Ishikawa (cell line): ENCODE data around the gene PTPRM.

Source experiments
- CEBPB ChIP-seq: IDR thresholded peaks from 2 replicates; pipeline ENCODE4 v1.6.1; 2012
- FOXM1 ChIP-seq: IDR thresholded peaks from 2 replicates; pipeline ENCODE4 v1.6.1; 2012; ENCODE audit warnings: low read depth, borderline replicate concordance
- TAF1 ChIP-seq: IDR thresholded peaks from 2 replicates; pipeline ENCODE4 v1.6.1; 2012; ENCODE audit warnings: low read depth, mild to moderate bottlenecking
- TCF12 ChIP-seq: IDR thresholded peaks from 2 replicates; pipeline ENCODE4 v1.6.1; 2012; ENCODE audit warnings: low read depth
- TF ChIP-seq, protein P1 (sequence below): IDR thresholded peaks from 2 replicates; pipeline ENCODE4 v1.6.1; 2012; ENCODE audit warnings: low read depth, mild to moderate bottlenecking
- TF ChIP-seq, protein P2 (sequence below): IDR thresholded peaks from 2 replicates; pipeline ENCODE4 v1.6.1; 2012
- TF ChIP-seq, protein P3 (sequence below): IDR thresholded peaks from 2 replicates; pipeline ENCODE4 v1.6.1; 2012

DNA sequence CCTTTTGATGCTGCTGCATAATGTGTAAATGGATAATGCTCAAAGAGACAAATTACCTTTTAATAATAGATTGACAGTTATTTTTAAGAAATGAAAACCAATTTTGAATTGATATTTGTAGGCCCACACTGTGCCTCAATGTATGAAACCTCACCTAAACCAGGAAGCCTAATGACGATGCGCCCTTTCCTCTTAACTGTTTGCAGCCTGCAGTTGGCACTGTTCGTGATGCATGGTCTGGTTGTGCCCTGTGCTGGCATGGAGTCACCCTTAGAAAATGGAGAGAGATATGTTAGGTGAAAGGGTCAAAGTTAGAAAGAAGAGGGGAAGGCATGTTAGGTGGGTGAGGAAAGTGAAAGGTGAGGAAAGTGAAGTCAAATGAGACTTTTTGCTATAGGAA is 390.2 kb downstream of the PTPRM start:
- TF ChIP-seq TCF12 (no peak), TAF1 (no peak), FOXM1 (no peak), CEBPB (no peak)
- TF ChIP-seq, protein P1, sequence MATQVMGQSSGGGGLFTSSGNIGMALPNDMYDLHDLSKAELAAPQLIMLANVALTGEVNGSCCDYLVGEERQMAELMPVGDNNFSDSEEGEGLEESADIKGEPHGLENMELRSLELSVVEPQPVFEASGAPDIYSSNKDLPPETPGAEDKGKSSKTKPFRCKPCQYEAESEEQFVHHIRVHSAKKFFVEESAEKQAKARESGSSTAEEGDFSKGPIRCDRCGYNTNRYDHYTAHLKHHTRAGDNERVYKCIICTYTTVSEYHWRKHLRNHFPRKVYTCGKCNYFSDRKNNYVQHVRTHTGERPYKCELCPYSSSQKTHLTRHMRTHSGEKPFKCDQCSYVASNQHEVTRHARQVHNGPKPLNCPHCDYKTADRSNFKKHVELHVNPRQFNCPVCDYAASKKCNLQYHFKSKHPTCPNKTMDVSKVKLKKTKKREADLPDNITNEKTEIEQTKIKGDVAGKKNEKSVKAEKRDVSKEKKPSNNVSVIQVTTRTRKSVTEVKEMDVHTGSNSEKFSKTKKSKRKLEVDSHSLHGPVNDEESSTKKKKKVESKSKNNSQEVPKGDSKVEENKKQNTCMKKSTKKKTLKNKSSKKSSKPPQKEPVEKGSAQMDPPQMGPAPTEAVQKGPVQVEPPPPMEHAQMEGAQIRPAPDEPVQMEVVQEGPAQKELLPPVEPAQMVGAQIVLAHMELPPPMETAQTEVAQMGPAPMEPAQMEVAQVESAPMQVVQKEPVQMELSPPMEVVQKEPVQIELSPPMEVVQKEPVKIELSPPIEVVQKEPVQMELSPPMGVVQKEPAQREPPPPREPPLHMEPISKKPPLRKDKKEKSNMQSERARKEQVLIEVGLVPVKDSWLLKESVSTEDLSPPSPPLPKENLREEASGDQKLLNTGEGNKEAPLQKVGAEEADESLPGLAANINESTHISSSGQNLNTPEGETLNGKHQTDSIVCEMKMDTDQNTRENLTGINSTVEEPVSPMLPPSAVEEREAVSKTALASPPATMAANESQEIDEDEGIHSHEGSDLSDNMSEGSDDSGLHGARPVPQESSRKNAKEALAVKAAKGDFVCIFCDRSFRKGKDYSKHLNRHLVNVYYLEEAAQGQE = no peak
- TF ChIP-seq, protein P2, sequence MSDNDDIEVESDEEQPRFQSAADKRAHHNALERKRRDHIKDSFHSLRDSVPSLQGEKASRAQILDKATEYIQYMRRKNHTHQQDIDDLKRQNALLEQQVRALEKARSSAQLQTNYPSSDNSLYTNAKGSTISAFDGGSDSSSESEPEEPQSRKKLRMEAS = no peak
- TF ChIP-seq, protein P3, sequence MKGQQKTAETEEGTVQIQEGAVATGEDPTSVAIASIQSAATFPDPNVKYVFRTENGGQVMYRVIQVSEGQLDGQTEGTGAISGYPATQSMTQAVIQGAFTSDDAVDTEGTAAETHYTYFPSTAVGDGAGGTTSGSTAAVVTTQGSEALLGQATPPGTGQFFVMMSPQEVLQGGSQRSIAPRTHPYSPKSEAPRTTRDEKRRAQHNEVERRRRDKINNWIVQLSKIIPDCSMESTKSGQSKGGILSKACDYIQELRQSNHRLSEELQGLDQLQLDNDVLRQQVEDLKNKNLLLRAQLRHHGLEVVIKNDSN = no peak
